HG02840 (cell line): Measurements from ENCODE around the gene TRAF1.
"Not testable (repeated sequence)": the region's sequence is repeated elsewhere in the genome, so short reads cannot be mapped to it uniquely, and the experiment has no call there.

Experiments used
- ATAC-seq: cut with Tn5 transposase; IDR thresholded peaks from one replicate; pipeline ENCODE4 v1.9.1; 2021; ENCODE audit warnings: mild to moderate bottlenecking, moderate library complexity, moderate number of reproducible peaks; ENCODE audit not compliant: unreplicated experiment, low FRiP score

TRAF1 gene

GRCh38 chr9:120926397-120926928 lies at the start of gene TRAF1:
TSS of gene TRAF1 (minus strand) at chr9:120926796. CDS start at chr9:120926075, 721 bp downstream.
- peak; percentile 34 for ATAC-seq

GRCh38 chr9:120974921-120975320 lies 48.3 kb upstream of the TRAF1 start:
- no peak for ATAC-seq

GRCh38 chr9:120974181-120974580 lies 47.6 kb upstream of the TRAF1 start:
- ATAC-seq, result no peak

- no peak for ATAC-seq
Measured at GRCh38 chr9:120971938-120972337, 45.3 kb upstream of the TRAF1 start.

GRCh38 chr9:120971471-120971870 lies 44.9 kb upstream of the TRAF1 start:
- ATAC-seq, result not testable (repeated sequence)

GRCh38 chr9:120970244-120970643 lies 43.6 kb upstream of the TRAF1 start:
- no peak for ATAC-seq

GRCh38 chr9:120966013-120966369 lies 39.4 kb upstream of the TRAF1 start:
- ATAC-seq, result no peak

GRCh38 chr9:120965344-120966012 lies 38.9 kb upstream of the TRAF1 start:
- ATAC-seq, result no peak

GRCh38 chr9:120961936-120962335 lies 35.3 kb upstream of the TRAF1 start:
- ATAC-seq, result no peak

- no peak for ATAC-seq
Measured at GRCh38 chr9:120960001-120960400, 33.4 kb upstream of the TRAF1 start.

GRCh38 chr9:120956862-120957261 lies 30.3 kb upstream of the TRAF1 start:
- ATAC-seq, result no peak

GRCh38 chr9:120951960-120952618 lies 25.5 kb upstream of the TRAF1 start:
- ATAC-seq, result no peak

GRCh38 chr9:120950421-120951388 lies 24.1 kb upstream of the TRAF1 start:
- no peak for ATAC-seq

GRCh38 chr9:120949290-120949689 lies 22.7 kb upstream of the TRAF1 start:
- no peak for ATAC-seq

GRCh38 chr9:120948824-120949223 lies 22.2 kb upstream of the TRAF1 start:
- no peak for ATAC-seq

- ATAC-seq, result no peak
Measured at GRCh38 chr9:120947222-120947621, 20.6 kb upstream of the TRAF1 start.

- ATAC-seq, result no peak
Measured at GRCh38 chr9:120946259-120946658, 19.7 kb upstream of the TRAF1 start.

GRCh38 chr9:120944948-120945347 lies 18.4 kb upstream of the TRAF1 start:
- ATAC-seq, result no peak

- peak; percentile 73 for ATAC-seq
Measured at GRCh38 chr9:120944434-120944843, 17.8 kb upstream of the TRAF1 start.

- no peak for ATAC-seq
Measured at GRCh38 chr9:120942186-120943001, 15.8 kb upstream of the TRAF1 start.
